Ovary (tissue), 9 donors: Measurements from ENCODE around the gene FHOD3. TPM values are rescaled to one million over a fixed set of nuclear protein-coding genes. Genes with fewer than 3 reads are reported as not detected.

Experiments
- DNase-seq, 5 donors: peaks; one replicate each; pipeline ENCODE4 v3.0.0-alpha.2; 2019 to 2020
- H3K27ac ChIP-seq, 2 donors: fragments of 200-600 bp; one replicate each; pipeline versions ENCODE4 v1.5.1 to v1.8.0; 2019 to 2022
- H3K27me3 ChIP-seq: fragments of 200-600 bp; one replicate; pipeline ENCODE4 v1.8.0; 2022
- H3K36me3 ChIP-seq: fragments of 200-600 bp; sonication (generic); one replicate; pipeline ENCODE4 v1.5.1; 2019
- H3K4me1 ChIP-seq: one replicate; pipeline ENCODE4 v1.8.1; 2013; ENCODE audit warnings: mild to moderate bottlenecking, moderate library complexity; ENCODE audit not compliant: insufficient read depth
- H3K4me3 ChIP-seq: fragments of 200-600 bp; sonication (generic); one replicate; pipeline ENCODE4 v1.5.1; 2017
- H3K9me3 ChIP-seq, 2 donors: fragments of 200-600 bp in 1 of 2; sonication (generic) in 1 of 2; one replicate each; pipeline versions ENCODE4 v1.5.1 to v1.8.1; 2013 to 2019; ENCODE audit warnings: mild to moderate bottlenecking in 1 of 2, moderate library complexity in 1 of 2
- EP300 ChIP-seq: sonication (generic); formaldehyde crosslinking; IDR thresholded peaks from one replicate; pipeline ENCODE4 v1.6.1; 2017; ENCODE audit warnings: antibody characterized with exemption
- POLR2A ChIP-seq: fragments of 450-650 bp; IDR thresholded peaks from one replicate; pipeline ENCODE4 v1.6.1; 2017; ENCODE audit warnings: antibody characterized with exemption, mild to moderate bottlenecking, moderate library complexity
- WGBS, 3 donors: extraction: QIAGEN DNeasy Blood & Tissue Kit in 1 of 3; methylation state at CpG; one replicate each; pipeline versions ENCODE4 v1.1.5 to v1.1.7; 2013 to 2017; 5-methylcytosine and 5-hydroxymethylcytosine counted together
- intact Hi-C, 4 donors: fragments of 100-400 bp; cut with DNase I; formaldehyde crosslinking; loops; one replicate each; pipeline versions ENCODE4 v1.11.0 to v1.15.1; 2022 to 2023
- polyA plus RNA-seq, 2 donors: library from polyadenylated mRNA; stranded (reverse); fragments of 200-250 nt in 1 of 2; fragments of 350-450 nt in 1 of 2; fragmentation: Illumina TruSeq in 1 of 2; extraction: RNeasy Lipid Tissue Mini Kit (QIAGEN cat#74804) in 1 of 2; gene quantifications; one replicate each; pipeline ENCODE4 v1.2.3, GENCODE V29; 2013 to 2014
- total RNA-seq, 7 donors: library from RNA; depleted of rRNA in 2 of 7; stranded (reverse); fragments of >200 nt in 2 of 7; fragmentation: NEBNext Ultra II Directional in 3 of 7; extraction: Animal tissue kit (Norgen Biotek cat#: 25700) in 3 of 7; gene quantifications; one replicate each; pipeline versions ENCODE4 v1.1.0 to v1.2.4, GENCODE V29; 2016 to 2023
- TF ChIP-seq, protein P1 (sequence below), 3 donors: fragments of 450-650 bp in 2 of 3; fragments of 200-600 bp in 1 of 3; IDR thresholded peaks; one replicate each; pipeline versions ENCODE4 v1.5.1 to v1.8.0; 2016 to 2022; ENCODE audit warnings: antibody characterized with exemption in 3 of 3, mild to moderate bottlenecking in 1 of 3
- donor health status: DM: no; HTN: no; CAD: no; lungs with moderate emphysema.
- donor health status: DM: no; HTN: no; CAD: no.
- donor health status: Bipolar disorder and iron deficiency.
- donor health status: DM: yes; HTN: yes; CAD: no.
- donor health status: DM: no; HTN: no; CAD: no.
- donor health status: DM: yes; HTN: yes; CAD: no.

The FHOD3 gene
- total and polyA plus RNA-seq, 9 donors, result 3.5 to 62.5 (median 11.0) TPM

DNA sequence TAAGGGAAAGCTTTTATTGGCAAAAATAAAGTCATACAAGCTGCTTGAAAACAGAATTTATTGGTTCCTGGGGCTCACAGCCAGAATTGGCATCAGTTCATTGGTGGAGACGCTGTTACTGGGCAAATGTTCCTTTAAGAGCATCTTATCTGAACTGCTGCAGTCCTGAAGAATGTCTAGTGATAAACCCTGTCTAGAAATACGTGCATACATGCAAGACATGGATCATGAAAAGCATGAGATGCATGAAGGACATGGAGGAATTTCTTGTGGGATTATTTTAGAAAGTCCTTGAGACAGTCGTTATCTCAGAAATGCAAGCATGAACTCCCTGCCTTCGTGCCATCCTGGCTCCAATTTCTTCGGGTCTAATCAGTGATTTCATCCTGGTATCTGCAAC is 32.5 kb upstream of the FHOD3 start:
- no peak overlapping the region for H3K27ac ChIP-seq
- 4 to 15% (median 4%) methylated on average over 5 of the region's 5 CpGs for WGBS, 3 donors
- intact Hi-C loops, result no loop called here
- peaks cover 6% of the 10 kb centered on the region for H3K4me1 ChIP-seq
- no peaks in the 10 kb centered on the region for H3K9me3 ChIP-seq
- H3K36me3 ChIP-seq, result no peaks in the 10 kb centered on the region
- no peaks in the 10 kb centered on the region for H3K27me3 ChIP-seq
- no peak overlapping the region for H3K4me3 ChIP-seq
- no peak for TF ChIP-seq EP300
- no peak for DNase-seq

DNA sequence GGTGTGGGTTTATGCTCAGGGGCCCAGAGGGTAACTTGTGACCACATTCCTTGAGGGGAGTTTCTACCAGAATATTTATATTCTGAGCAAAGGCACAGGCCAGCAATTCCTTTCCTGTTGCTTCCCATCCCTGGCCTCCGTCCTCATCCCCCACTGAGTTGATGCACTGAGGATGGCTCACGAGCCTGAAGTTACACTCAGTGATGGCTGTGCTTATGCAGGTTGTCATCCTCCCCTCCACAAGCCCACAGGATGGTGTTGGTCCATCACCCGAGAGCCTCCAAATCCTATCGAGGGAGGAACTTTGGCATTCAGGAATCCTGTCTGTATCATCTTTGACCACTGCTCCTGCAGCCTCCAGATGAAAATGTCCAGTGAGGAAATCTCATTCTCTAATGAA is 28.4 kb upstream of the FHOD3 start:
- no peak overlapping the region for H3K27ac ChIP-seq
- no peaks in the 10 kb centered on the region for H3K36me3 ChIP-seq
- no peak for DNase-seq
- H3K4me3 ChIP-seq, result no peak overlapping the region
- H3K9me3 ChIP-seq, result no peaks in the 10 kb centered on the region
- intact Hi-C loops, result no loop called here
- TF ChIP-seq, protein P1, sequence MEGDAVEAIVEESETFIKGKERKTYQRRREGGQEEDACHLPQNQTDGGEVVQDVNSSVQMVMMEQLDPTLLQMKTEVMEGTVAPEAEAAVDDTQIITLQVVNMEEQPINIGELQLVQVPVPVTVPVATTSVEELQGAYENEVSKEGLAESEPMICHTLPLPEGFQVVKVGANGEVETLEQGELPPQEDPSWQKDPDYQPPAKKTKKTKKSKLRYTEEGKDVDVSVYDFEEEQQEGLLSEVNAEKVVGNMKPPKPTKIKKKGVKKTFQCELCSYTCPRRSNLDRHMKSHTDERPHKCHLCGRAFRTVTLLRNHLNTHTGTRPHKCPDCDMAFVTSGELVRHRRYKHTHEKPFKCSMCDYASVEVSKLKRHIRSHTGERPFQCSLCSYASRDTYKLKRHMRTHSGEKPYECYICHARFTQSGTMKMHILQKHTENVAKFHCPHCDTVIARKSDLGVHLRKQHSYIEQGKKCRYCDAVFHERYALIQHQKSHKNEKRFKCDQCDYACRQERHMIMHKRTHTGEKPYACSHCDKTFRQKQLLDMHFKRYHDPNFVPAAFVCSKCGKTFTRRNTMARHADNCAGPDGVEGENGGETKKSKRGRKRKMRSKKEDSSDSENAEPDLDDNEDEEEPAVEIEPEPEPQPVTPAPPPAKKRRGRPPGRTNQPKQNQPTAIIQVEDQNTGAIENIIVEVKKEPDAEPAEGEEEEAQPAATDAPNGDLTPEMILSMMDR (IDR thresholded peaks at IDR 0.05), result no peak
- TF ChIP-seq EP300 (no peak), POLR2A (no peak)
- WGBS, 3 donors, result 93 to 98% (median 93%) methylated on average over 4 of the region's 4 CpGs
- peaks cover 6% of the 10 kb centered on the region for H3K4me1 ChIP-seq
- H3K27me3 ChIP-seq, result no peaks in the 10 kb centered on the region

DNA sequence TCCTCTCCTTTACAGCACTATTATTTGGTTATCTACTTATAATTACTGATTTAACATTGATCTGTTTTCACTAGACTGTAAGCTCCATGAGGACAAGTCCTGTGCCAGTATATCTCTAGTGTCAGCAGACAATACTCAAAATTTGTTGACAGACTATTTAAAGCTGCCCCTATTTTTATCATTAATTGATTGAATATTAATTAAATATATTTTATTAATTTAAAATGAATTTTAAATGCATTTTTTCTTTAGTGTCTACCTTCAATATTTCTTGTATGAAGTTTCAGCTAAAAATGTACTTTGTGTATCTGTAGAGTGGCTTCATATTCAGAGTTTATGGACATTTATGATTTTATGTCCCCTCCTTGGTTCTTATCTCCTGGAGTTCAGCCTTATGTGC is 26.4 kb upstream of the FHOD3 start:
- TF ChIP-seq POLR2A (no peak), EP300 (no peak)
- TF ChIP-seq, protein P1 (IDR thresholded peaks at IDR 0.05), result no peak
- peaks cover 2% of the 10 kb centered on the region for H3K4me1 ChIP-seq
- DNase-seq, result no peak
- H3K27ac ChIP-seq, result no peak overlapping the region
- no peaks in the 10 kb centered on the region for H3K27me3 ChIP-seq
- no peaks in the 10 kb centered on the region for H3K36me3 ChIP-seq
- no peak overlapping the region for H3K4me3 ChIP-seq
- intact Hi-C loops, result loop anchor here in 1 of 4 donors (5.0 kb wide), 1 partner anchor 164 kb away; no protein-coding TSS in a partner anchor
- H3K9me3 ChIP-seq, result no peaks in the 10 kb centered on the region

DNA sequence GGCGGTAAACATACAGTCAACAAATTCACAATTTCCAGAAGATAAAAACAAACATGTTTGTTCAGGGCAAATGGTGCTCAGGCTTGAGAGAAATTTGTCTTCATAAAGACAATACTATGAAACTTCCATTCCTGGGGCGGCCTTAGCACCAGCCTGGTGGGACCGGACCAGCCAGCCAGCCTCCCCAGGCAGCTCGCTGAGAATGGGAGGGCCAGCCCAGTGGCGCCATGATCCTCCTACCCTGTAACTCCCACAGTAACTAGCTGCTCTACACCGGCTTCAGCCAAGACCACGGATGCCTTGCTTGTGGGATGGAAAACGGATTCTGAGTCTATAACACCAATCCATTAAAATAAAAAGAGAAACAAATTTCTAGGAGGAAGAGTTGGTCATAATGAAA is 24.2 kb upstream of the FHOD3 start:
- intact Hi-C loops, result loop anchor here in 1 of 4 donors (5.0 kb wide), 1 partner anchor 166 kb away; no protein-coding TSS in a partner anchor
- no peak for DNase-seq
- Histone ChIP-seq H3K27ac (no peak overlapping the region), H3K9me3 (no peaks in the 10 kb centered on the region), H3K4me1 (no peaks in the 10 kb centered on the region), H3K27me3 (no peaks in the 10 kb centered on the region), H3K36me3 (no peaks in the 10 kb centered on the region), H3K4me3 (no peak overlapping the region)
- TF ChIP-seq, protein P1 (IDR thresholded peaks at IDR 0.05), result no peak
- TF ChIP-seq POLR2A (no peak), EP300 (no peak)
- whole genome bisulfite sequencing, 3 donors, result 94 to 95% (median 95%) methylated on average over 8 of the region's 8 CpGs

DNA sequence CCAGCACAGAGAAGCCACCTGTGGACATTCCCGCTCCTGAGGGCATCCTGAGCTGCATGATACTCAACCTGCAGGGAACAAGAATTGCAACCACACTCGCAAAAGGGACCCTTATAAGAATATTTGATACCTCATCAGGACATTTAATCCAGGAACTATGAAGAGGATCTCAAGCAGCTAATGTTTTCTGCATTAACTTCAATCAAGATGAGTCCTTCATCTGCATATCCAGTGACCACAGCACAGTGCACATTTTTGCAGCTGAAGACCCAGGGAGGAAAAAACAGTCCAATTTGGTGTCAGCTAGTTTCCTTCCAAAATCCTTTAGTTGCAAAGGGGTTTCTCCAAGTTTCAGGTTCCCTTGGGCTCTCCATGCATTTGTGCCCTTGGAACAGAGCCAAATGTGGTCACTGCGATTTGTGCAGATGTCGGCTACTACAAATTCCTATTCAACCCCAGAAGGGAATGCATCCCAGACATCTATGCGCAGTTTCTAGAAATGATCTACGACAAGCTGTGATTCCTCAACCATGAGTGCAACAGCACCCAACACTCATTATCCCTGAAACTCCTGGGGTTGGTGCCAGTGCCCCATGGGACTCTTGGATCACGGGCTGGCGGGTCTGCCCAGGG is 23.3 kb upstream of the FHOD3 start:
- Histone ChIP-seq H3K27ac (no peak overlapping the region), H3K27me3 (no peaks in the 10 kb centered on the region), H3K4me3 (no peak overlapping the region), H3K36me3 (no peaks in the 10 kb centered on the region), H3K9me3 (no peaks in the 10 kb centered on the region), H3K4me1 (no peaks in the 10 kb centered on the region)
- TF ChIP-seq EP300 (no peak), POLR2A (no peak)
- intact Hi-C loops, result loop anchor here in 1 of 4 donors (5.0 kb wide), 1 partner anchor 167 kb away; no protein-coding TSS in a partner anchor
- no peak for DNase-seq
- 91 to 95% (median 95%) methylated on average over 8 of the region's 8 CpGs for WGBS, 3 donors
